ENCODE data around the gene DAGLB. TPM values are rescaled to one million over a fixed set of nuclear protein-coding genes. Genes with fewer than 3 reads are reported as not detected.

Gene DAGLB
- total RNA-seq, 2 experiments from 2014 or later, result 22.0 to 22.9 TPM

- Mint-ChIP-seq H3K27ac (no peak overlapping the region), H3K27me3 (no peaks in the 10 kb centered on the region), H3K9me3 (no peaks in the 10 kb centered on the region), H3K36me3 (ENCODE audit: low read depth) (peaks cover 73% of the 10 kb centered on the region), H3K4me3 (no peak overlapping the region), H3K4me1 (ENCODE audit: low read depth) (peaks cover 62% of the 10 kb centered on the region)
- intact Hi-C loops (cut with DNase I, micrococcal nuclease), result loop anchor here in 1 of 2 experiments (5.0 kb wide), 1 partner anchor 38 kb away; no protein-coding TSS in a partner anchor
- no peaks in the 10 kb centered on the region for H3K27me3 ChIP-seq (ENCODE audit: control insufficient read depth in 1 of 2, insufficient read depth in 2 of 2, low read length in 2 of 2)
- no peaks in the 10 kb centered on the region for H3K9me3 ChIP-seq (ENCODE audit: control insufficient read depth in 1 of 2, insufficient read depth in 1 of 2, low read length in 2 of 2)
- H3K27ac ChIP-seq (ENCODE audit: low read depth in 1 of 2, low read length in 2 of 2), result no peak overlapping the region
- H3K4me1 ChIP-seq (ENCODE audit: insufficient read depth, low read length), result peaks cover 25% of the 10 kb centered on the region
- ATAC-seq (ENCODE audit: poor library complexity), result no peak
- ChIA-PET CTCF (no interaction called here), POLR2A (interaction anchor here (1.3 kb wide), 1 partner anchor 58 kb away, joined by 4 read pairs; the partner anchor contains the start of gene DAGLB)
- peaks cover 60% of the 10 kb centered on the region for H3K36me3 ChIP-seq (ENCODE audit: insufficient read depth, low read length)
- no peak for DNase-seq
- no peak for TF ChIP-seq CTCF (IDR thresholded peaks at IDR 0.05)
- no peak overlapping the region for H3K4me3 ChIP-seq (ENCODE audit: low read length)
Observed at GRCh38 chr7:6389728-6390127, 58.0 kb downstream of the DAGLB start.

- Mint-ChIP-seq H3K36me3 (ENCODE audit: low read depth) (peaks cover 55% of the 10 kb centered on the region), H3K4me1 (ENCODE audit: low read depth) (peaks cover 58% of the 10 kb centered on the region), H3K27ac (peak overlapping the region; percentile 49), H3K9me3 (no peaks in the 10 kb centered on the region), H3K4me3 (no peak overlapping the region), H3K27me3 (no peaks in the 10 kb centered on the region)
- ChIA-PET CTCF (no interaction called here), POLR2A (no interaction called here)
- Histone ChIP-seq H3K4me1 (ENCODE audit: insufficient read depth, low read length) (peaks cover 33% of the 10 kb centered on the region), H3K9me3 (ENCODE audit: control insufficient read depth in 1 of 2, insufficient read depth in 1 of 2, low read length in 2 of 2) (no peaks in the 10 kb centered on the region), H3K36me3 (ENCODE audit: insufficient read depth, low read length) (peaks cover 49% of the 10 kb centered on the region), H3K4me3 (ENCODE audit: low read length) (no peak overlapping the region), H3K27me3 (ENCODE audit: control insufficient read depth in 1 of 2, insufficient read depth in 2 of 2, low read length in 2 of 2) (no peaks in the 10 kb centered on the region), H3K27ac (ENCODE audit: low read depth in 1 of 2, low read length in 2 of 2) (no peak overlapping the region)
- TF ChIP-seq CTCF (IDR thresholded peaks at IDR 0.05), result no peak
- no peak for DNase-seq
- intact Hi-C loops (cut with DNase I, micrococcal nuclease), result no loop called here
- no peak for ATAC-seq (ENCODE audit: poor library complexity)
Observed at GRCh38 chr7:6387734-6388294, 59.9 kb downstream of the DAGLB start.

GRCh38 chr7:6386779-6387178 is 61.0 kb downstream of the DAGLB start:
- no peak for TF ChIP-seq CTCF (IDR thresholded peaks at IDR 0.05)
- Histone ChIP-seq H3K4me1 (ENCODE audit: insufficient read depth, low read length) (peaks cover 42% of the 10 kb centered on the region), H3K4me3 (ENCODE audit: low read length) (no peak overlapping the region), H3K9me3 (ENCODE audit: control insufficient read depth in 1 of 2, insufficient read depth in 1 of 2, low read length in 2 of 2) (no peaks in the 10 kb centered on the region), H3K36me3 (ENCODE audit: insufficient read depth, low read length) (peaks cover 41% of the 10 kb centered on the region), H3K27ac (ENCODE audit: low read depth in 1 of 2, low read length in 2 of 2) (no peak overlapping the region), H3K27me3 (ENCODE audit: control insufficient read depth in 1 of 2, insufficient read depth in 2 of 2, low read length in 2 of 2) (no peaks in the 10 kb centered on the region)
- DNase-seq, result no peak
- Mint-ChIP-seq H3K4me3 (no peak overlapping the region), H3K27ac (peak overlapping the region; percentile 70), H3K9me3 (no peaks in the 10 kb centered on the region), H3K36me3 (ENCODE audit: low read depth) (peaks cover 45% of the 10 kb centered on the region), H3K27me3 (no peaks in the 10 kb centered on the region), H3K4me1 (ENCODE audit: low read depth) (peaks cover 60% of the 10 kb centered on the region)
- ChIA-PET CTCF (no interaction called here), POLR2A (no interaction called here)
- ATAC-seq (ENCODE audit: poor library complexity), result no peak
- intact Hi-C loops (cut with DNase I, micrococcal nuclease), result no loop called here
